GM18858 (cell line): ENCODE results near the gene TMEM131.

Source experiments
- ATAC-seq: cut with Tn5 transposase; IDR thresholded peaks from one replicate; pipeline ENCODE4 v1.9.1; 2021; ENCODE audit not compliant: unreplicated experiment

The TMEM131 gene

GRCh38 chr2:97731274-97732020 lies 264.3 kb downstream of the TMEM131 start:
- no peak for ATAC-seq

DNA sequence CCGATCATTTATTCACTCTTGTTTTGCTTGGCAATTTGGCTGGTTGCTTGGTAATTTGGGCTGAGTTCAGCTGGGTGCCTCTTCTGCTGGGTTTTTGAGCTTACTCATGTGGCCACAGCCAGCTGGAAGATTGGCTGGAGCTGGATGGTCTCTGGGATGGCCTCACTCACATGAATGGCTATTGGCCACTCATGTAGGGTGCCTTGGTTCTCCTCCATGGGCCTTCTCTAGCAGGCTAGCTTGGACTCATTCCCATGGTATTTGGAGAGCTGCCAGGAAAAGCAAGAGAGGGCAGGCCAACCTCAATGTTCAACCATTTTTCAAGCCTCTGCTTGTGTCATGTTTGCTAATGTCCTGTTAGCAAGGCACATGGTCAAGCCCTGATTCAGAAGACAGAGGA lies 265.5 kb downstream of the TMEM131 start:
- ATAC-seq, result no peak

DNA sequence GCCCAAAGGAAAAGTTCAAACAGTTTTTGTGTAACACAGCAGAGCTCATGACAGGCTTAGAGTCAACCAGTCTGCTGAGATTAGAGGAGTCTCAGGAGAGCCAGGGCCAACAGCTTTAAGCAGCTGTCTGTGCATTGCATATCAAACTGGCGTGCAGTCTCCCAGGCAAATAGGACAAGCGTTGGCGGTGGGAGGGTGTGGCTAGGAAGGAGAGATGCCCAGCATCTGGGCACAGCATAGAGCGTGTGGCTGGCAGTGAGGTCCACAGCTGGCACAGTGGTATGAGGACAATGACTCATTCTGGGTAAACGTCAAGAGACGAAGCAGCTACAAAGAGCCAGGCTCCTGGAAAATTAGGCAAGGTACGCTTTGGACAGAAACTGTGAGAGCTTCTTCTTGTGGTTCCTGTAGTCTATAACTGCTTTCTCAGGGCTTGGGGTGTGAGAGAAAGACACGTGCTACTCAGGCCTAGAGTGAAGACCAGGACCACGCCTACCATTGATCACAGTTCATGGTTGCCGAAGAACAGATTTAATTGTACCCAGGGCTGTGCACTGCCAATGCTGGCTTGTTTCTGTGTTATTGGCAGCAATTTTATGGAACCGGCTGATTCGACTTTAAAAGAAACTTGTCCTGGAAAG lies 267.5 kb downstream of the TMEM131 start:
- ATAC-seq, result no peak

DNA sequence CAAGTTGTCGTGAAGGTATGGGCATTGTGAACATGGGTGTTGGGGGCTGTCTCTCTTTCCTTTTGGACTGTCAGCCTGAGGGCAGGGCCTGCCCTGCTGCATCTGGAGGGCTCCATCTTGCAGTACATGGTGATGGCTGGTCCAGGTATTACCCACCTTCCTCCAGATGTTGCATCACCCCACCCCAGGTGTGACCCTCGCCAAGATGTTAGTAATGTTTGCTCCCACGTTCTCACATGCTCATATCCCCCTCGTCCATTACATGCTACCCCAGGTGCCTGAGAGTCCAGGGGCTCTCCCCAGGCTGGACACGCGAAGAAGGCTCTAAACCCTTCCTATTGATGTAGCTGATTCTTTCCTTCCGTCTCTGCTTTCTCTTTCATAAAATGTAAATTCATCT lies 268.5 kb downstream of the TMEM131 start:
- ATAC-seq, result no peak

DNA sequence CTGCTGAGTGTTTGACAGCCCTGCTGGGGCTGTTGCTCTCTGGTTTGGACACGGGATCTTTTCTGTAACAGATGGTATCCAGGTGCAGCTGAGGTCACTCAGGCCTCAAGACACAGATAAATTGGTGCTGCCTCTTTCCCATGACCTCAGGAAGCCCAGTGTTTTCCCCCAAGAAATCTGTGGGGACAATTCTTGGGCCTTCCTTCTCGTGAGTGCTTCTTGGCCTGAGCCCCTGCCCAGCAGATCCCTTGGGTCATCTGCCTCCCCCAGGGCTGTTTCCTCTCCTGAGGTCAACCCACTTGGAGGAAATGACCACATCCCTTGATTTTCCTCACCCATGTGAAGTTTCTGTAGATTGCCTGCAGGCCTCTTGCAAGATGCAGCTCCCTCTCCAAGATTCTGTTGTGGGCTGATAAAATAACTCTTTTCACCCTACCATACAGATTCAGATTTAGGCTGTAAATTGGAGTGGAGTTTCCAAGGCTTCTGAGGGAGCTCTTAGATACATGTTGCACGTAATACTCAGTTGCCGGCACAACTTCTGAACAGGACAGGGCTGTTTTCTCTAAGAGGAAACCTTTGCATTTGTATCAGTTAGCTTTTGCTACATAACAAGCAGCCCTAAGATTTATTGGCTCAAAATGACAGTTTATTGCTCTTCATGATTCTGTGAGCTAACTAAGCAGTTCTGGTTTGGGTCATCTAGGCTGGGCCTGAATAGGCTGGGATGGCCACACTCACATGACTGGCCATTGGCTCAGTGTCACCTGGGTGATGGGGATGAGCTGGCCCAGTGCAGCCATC lies 269.3 kb downstream of the TMEM131 start:
- no peak for ATAC-seq

DNA sequence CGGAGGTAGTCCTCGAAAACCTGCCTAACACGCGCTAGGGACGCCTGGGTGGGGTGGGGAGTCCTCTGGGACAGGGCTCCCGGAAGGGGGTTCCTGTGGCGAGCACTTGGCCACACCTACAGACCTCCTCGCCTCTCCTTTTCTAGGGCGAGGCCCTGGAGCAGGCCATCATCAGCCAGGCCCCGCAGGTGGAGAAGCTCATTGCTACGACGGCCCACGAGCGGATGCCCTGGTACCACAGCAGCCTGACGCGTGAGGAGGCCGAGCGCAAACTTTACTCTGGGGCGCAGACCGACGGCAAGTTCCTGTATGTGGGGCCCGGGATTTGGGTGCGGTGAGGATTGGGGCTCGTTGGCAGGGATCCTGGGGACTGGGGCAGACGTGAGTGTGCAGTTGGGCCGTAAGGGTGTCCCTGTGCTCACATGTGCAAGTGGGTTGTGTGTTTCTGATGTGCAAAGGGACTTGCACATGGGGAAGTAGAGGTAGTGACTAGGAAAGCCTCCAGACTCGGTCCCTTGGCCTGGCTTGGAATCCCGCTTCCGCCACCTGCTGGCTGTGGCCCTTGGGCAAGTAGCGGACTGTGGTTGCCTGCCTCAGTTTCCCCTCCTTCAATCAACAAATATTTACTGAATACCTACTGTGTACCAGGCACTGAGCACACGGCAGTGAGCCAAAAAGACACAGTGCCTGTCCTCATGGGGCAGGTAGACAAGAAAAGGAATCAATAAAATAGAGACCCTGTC lies 270.6 kb downstream of the TMEM131 start:
- ATAC-seq, result no peak

GRCh38 chr2:97724501-97724900 lies 271.2 kb downstream of the TMEM131 start:
- no peak for ATAC-seq

GRCh38 chr2:97724073-97724410 lies 271.7 kb downstream of the TMEM131 start:
- no peak for ATAC-seq

GRCh38 chr2:97723156-97724072 lies 272.3 kb downstream of the TMEM131 start:
- no peak for ATAC-seq

DNA sequence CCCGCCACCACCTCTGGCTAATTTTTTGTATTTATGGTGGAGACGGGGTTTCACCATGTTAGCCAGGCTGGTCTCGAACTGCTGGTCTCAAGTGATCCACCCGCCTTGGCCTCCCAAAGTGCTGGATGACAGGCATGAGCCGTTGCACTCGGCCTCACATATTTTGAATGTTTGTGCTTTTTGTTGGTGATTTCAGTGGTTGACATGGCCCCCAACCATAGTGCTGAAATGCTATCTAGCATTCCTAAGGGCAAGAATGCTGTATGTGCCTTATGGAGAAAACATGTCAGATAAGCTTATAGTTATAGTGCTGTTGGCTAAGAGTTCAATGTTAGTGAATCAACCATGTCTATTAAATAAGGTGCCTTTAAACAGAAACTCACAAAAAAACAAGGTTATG lies 273.5 kb downstream of the TMEM131 start:
- ATAC-seq, result no peak

GRCh38 chr2:97720746-97721145 lies 275.0 kb downstream of the TMEM131 start:
- no peak for ATAC-seq

DNA sequence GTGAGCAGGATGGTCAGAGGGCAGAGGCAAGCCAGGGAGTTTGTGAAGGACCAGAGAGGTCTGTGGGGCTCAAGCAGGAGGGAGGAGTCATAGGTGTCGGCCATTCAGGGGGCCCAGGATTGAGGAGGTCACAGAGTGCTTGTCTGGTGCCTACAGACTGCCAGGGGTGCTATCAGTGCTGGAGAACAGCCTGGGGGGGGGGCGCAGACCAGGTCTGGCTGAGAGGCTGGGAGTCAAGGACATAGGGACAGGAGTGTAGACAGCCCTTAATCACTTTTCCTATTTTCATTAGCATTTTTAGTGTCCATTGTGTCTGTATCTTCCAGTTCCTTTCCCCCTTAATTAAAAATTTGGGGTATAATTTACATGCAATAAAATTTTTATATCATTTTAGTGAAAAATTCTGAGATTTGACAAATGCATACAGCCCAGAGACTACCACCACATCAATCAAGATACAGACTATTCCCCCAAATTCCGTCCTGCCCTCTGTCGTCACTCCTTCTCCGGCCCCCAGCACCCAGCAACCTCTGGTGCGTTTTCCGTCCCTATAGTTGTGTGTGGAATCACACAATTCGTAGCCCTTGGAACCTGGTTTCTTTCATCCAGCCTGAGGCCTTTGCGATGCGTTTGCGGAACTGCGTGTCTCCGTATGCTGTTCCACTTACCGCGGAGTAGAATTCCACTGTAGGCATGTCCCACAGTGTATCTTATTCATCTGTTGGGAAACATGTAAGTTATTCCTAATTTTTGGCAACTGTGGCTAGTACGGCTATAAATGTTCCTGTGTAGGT lies 276.2 kb downstream of the TMEM131 start:
- ATAC-seq, result no peak

DNA sequence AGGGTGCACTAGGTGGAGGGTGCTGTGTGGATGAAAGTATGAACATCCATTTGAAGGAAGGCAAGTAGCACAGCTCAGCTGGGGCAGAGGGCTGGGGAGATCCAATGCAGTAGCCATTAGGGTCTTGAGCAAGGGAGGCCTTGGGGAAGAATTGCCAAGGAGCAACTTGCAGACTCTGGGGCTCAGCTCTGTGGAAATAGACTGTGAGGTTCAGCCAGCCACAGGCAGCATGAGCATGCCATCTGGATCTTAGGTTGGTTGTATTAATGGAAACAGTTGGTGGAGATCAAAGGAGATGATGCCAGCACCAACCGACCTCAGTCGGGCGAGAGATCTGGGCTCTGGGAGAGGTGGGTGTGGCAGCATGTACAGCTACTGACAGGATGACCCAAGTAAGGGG lies 276.8 kb downstream of the TMEM131 start:
- no peak for ATAC-seq

- ATAC-seq, result no peak
Observed at GRCh38 chr2:97718051-97718882, 277.5 kb downstream of the TMEM131 start.

GRCh38 chr2:97717613-97717995 lies 278.1 kb downstream of the TMEM131 start:
- no peak for ATAC-seq

DNA sequence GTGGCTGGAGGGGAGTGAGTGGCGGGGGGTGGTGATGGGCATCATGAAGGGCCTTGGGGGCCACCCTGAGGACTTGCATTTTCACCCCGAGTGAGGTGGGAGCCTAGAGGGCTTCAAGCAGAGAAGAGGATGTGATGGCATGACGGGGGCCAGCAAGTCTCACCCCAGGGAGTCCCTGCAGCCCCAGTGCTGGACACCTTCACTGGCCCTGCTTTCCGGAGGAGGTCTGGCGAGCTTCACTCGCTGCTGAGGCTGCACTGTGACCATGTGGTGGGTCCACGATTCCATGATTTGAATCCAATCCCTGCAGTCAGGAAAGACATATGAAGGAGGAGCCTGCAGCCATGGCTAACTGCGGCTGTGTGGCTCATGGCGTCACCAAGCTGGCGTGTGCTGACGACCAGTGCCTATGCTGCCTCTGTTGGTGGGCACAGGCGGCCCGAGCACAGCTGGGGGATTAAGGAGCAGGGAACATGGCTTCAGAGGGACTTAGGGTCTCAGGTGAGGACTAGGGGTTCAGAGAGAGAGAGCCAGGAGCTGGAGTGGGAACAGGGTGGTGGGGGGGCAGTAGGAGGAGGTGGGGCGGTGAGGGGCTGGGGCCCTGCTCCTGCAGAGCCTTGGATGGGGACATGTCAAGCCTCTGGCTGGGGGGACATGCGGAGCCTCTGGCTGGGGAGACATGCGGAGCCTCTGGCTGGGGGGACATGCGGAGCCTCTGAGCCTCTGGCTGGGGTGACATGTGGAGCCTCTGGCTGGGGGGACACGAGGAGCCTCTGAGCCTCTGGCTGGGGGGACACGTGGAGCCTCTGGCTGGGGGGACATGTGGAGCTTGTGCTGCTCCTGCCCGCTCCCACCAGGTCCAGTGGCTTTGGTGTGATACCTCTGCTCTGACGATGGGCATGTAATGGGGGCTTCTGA lies 278.8 kb downstream of the TMEM131 start:
- no peak for ATAC-seq

- ATAC-seq, result no peak
Observed at GRCh38 chr2:97715951-97716694, 279.6 kb downstream of the TMEM131 start.
